MM.1S (cell line): ENCODE data around the gene ANAPC5.

Experiments
- EZH2 ChIP-seq: fragments of 300-600 bp; sonication (generic); optimal IDR thresholded peaks from 2 replicates; pipeline ENCODE3; 2017; ENCODE audit warnings: low read depth, mild to moderate bottlenecking, antibody characterized with exemption, low read length, mixed read lengths
- EZH2phosphoT487 ChIP-seq: fragments of 300-600 bp; sonication (generic); IDR thresholded peaks from 2 replicates; pipeline ENCODE4 v1.6.1; 2018; ENCODE audit warnings: antibody characterized with exemption, low read length
- TF ChIP-seq, protein P1 (sequence below): fragments of 300-600 bp; sonication (generic); IDR thresholded peaks from 2 replicates; pipeline ENCODE4 v1.5.1; 2016; ENCODE audit warnings: antibody characterized with exemption, low read length, mixed read lengths

DNA sequence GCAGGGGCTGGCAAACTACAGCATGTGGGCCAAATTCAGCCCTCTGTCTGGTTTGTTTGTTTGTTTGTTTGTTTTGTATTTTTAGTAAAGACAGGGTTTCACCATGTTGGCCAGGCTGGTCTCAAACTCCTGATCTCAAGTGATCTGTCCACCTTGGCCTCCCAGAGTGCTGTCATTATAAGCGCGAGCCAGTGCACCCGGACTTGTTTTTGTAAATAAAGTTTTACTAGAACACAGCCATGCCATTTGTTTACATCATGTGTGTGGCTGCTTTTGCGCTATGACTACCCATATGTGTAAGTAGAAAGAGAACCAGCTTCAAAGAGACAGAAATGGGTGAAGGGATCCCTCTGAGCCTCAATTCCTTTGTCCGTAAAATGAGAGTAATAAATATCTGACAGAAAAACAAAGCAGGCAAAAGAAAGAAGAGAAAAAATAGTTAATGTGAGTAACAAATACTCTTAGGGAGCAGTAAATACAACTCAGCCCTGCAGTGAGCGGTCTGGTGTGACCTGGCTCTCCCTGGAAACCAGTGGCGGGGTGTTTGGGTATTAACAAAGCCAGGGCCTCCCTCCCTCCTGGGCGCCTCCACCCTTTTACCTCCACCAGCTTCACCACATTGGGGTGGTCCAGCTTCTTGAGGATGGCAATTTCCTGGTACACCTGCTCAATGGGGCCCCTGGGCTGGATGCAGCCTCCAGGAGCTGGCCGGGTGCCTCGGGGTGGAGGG is 88.8 kb downstream of the ANAPC5 start:
- TF ChIP-seq, protein P1, sequence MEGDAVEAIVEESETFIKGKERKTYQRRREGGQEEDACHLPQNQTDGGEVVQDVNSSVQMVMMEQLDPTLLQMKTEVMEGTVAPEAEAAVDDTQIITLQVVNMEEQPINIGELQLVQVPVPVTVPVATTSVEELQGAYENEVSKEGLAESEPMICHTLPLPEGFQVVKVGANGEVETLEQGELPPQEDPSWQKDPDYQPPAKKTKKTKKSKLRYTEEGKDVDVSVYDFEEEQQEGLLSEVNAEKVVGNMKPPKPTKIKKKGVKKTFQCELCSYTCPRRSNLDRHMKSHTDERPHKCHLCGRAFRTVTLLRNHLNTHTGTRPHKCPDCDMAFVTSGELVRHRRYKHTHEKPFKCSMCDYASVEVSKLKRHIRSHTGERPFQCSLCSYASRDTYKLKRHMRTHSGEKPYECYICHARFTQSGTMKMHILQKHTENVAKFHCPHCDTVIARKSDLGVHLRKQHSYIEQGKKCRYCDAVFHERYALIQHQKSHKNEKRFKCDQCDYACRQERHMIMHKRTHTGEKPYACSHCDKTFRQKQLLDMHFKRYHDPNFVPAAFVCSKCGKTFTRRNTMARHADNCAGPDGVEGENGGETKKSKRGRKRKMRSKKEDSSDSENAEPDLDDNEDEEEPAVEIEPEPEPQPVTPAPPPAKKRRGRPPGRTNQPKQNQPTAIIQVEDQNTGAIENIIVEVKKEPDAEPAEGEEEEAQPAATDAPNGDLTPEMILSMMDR = no peak
- no peak for TF ChIP-seq EZH2phosphoT487
- TF ChIP-seq EZH2 = no peak
